ENCODE data around the gene CHST12. TPM values are rescaled to one million over a fixed set of nuclear protein-coding genes. Genes with fewer than 3 reads are reported as not detected.

CHST12 gene
- total and polyA plus RNA-seq, 5 donors from 2014 or later, result 14.1 to 27.8 (median 20.2) TPM

DNA sequence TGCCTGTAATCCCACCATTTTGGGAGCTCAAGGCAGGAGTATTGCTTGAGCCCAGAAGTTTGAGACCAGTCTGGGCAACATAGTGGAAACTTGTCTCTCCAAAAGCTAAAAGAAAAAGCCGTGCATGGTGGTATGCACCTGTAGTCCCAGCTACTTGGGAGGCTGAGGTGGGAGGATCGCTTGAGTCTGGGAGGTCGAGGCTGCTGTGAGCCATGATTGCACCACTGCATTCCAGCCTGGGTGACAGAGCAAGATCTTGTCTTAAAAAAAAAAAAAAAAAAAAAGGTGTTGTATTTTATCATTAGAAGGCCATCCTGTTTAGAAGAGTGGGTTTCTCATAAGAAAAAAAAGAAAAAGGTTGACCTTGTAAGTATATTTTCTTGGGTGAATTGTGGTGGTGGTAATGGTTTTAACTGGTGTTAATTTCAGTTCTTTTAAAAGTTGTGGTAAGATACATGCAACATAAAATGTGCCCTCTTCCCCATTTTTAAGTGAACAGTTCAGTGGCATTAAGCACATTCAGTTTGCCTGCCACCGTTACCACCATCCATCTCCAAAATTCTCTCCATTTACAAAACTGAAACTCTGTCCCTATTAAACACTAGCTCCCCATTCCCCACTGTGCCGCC, 38.1 kb downstream of the CHST12 start:
- Mint-ChIP-seq H3K9me3 (no peaks in the 10 kb centered on the region), H3K36me3 (peaks cover 8% of the 10 kb centered on the region), H3K4me1 (peaks cover 0 to 6% (median 1%) of the 10 kb centered on the region in 4 donors), H3K27me3 (no peaks in the 10 kb centered on the region), H3K4me3 (no peak overlapping the region), H3K27ac (no peak overlapping the region)
- peaks cover 13% of the 10 kb centered on the region for H3K36me3 ChIP-seq (ENCODE audit: control insufficient read depth, insufficient read depth, low read length)
- H3K27ac ChIP-seq (ENCODE audit: insufficient read depth, low read length, poor library complexity, severe bottlenecking), result no peak overlapping the region
- H3K4me3 ChIP-seq (ENCODE audit: low read depth, low read length), result no peak overlapping the region
- H3K27me3 ChIP-seq (ENCODE audit: control insufficient read depth, insufficient read depth, low read length), result no peaks in the 10 kb centered on the region
- no peaks in the 10 kb centered on the region for H3K4me1 ChIP-seq (ENCODE audit: control insufficient read depth, insufficient read depth, low read length, poor library complexity, severe bottlenecking)
- no peaks in the 10 kb centered on the region for H3K9me3 ChIP-seq (ENCODE audit: control insufficient read depth in 2 of 2, low read length in 2 of 2)
- no peak for ATAC-seq (ENCODE audit: low read depth in 2 of 2)
- DNase-seq, result no peak

DNA sequence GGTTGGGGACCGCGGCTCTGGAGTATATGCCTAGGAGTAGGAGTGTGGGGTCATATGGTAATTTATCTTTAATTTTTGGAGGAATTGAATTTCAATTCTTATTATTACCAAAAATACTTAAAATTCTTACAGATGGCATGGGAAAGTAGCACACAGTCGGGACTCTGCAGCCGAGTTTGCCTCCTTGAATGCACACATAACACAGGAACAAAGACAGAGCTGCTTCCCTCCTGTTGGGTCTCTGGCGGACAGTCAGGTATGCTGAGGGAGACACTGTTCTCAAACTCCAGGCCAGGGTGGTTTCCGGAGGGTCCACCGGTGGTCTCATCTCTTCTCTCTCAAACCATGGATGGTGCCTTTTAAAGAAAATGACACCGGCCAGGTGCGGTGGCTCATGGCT, 40.1 kb downstream of the CHST12 start:
- Mint-ChIP-seq H3K4me3 (no peak overlapping the region), H3K9me3 (no peaks in the 10 kb centered on the region), H3K27ac (no peak overlapping the region), H3K36me3 (peaks cover 8% of the 10 kb centered on the region), H3K4me1 (peaks cover 0 to 6% (median 1%) of the 10 kb centered on the region in 4 donors), H3K27me3 (no peaks in the 10 kb centered on the region)
- no peak for ATAC-seq (ENCODE audit: low read depth in 2 of 2)
- Histone ChIP-seq H3K27me3 (ENCODE audit: control insufficient read depth, insufficient read depth, low read length) (no peaks in the 10 kb centered on the region), H3K4me1 (ENCODE audit: control insufficient read depth, insufficient read depth, low read length, poor library complexity, severe bottlenecking) (no peaks in the 10 kb centered on the region), H3K4me3 (ENCODE audit: low read depth, low read length) (no peak overlapping the region), H3K36me3 (ENCODE audit: control insufficient read depth, insufficient read depth, low read length) (no peaks in the 10 kb centered on the region), H3K9me3 (ENCODE audit: control insufficient read depth in 2 of 2, low read length in 2 of 2) (no peaks in the 10 kb centered on the region), H3K27ac (ENCODE audit: insufficient read depth, low read length, poor library complexity, severe bottlenecking) (no peak overlapping the region)
- DNase-seq, result no peak

DNA sequence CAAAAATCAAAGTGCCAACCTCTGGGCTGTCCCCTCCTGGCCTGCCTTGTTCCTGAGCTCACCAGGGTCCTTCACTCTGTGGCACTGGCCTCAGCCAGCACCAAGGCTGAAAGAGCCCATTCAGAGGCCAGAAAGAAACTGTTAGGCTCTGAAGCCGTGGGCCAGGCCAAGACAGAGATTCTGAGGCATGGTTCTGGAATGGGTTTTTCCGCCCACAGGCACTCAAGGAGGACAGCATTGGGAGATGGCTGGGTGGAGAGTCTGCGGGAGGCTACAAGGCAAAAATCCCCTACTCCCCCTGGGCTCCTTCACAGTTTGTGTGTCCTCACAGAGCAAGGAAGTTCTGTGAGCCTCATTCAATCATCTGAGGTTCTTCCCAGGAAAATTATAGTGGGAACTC, 41.1 kb downstream of the CHST12 start:
- H3K4me1 ChIP-seq (ENCODE audit: control insufficient read depth, insufficient read depth, low read length, poor library complexity, severe bottlenecking), result no peaks in the 10 kb centered on the region
- ATAC-seq (ENCODE audit: low read depth in 2 of 2) (no peak), DNase-seq (no peak)
- no peak overlapping the region for H3K4me3 Mint-ChIP-seq
- H3K36me3 Mint-ChIP-seq, result peaks cover 8% of the 10 kb centered on the region
- no peak overlapping the region for H3K27ac ChIP-seq (ENCODE audit: insufficient read depth, low read length, poor library complexity, severe bottlenecking)
- no peaks in the 10 kb centered on the region for H3K27me3 ChIP-seq (ENCODE audit: control insufficient read depth, insufficient read depth, low read length)
- peaks cover 0 to 6% (median 1%) of the 10 kb centered on the region in 4 donors for H3K4me1 Mint-ChIP-seq
- H3K27me3 Mint-ChIP-seq, result no peaks in the 10 kb centered on the region
- H3K9me3 Mint-ChIP-seq, result no peaks in the 10 kb centered on the region
- H3K4me3 ChIP-seq (ENCODE audit: low read depth, low read length), result no peak overlapping the region
- H3K27ac Mint-ChIP-seq, result no peak overlapping the region
- H3K36me3 ChIP-seq (ENCODE audit: control insufficient read depth, insufficient read depth, low read length), result no peaks in the 10 kb centered on the region
- no peaks in the 10 kb centered on the region for H3K9me3 ChIP-seq (ENCODE audit: control insufficient read depth in 2 of 2, low read length in 2 of 2)

DNA sequence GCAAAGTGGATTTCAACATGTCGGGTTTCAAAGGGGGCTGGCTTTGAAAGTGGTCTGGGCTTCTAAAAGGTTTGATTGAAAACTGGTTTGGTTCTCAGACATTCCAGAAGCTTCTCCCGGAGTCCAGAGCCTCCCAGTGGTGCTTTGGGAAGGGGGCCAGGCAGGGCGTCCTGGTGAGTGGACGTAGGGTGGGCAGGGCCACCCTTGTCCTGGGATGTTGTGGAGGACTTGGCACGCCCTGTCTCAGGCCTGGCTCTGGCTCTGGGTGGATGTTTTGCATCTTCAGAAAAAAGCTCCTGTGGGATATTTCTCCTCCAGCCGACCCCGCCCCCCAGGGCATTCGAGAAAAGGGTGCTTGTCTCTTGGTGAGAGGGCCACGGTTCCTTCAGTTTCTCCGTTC, 41.6 kb downstream of the CHST12 start:
- DNase-seq, result no peak
- Mint-ChIP-seq H3K36me3 (peaks cover 6% of the 10 kb centered on the region), H3K27me3 (no peaks in the 10 kb centered on the region), H3K9me3 (no peaks in the 10 kb centered on the region), H3K4me1 (peaks cover 0 to 6% (median under 1%) of the 10 kb centered on the region in 4 donors), H3K27ac (no peak overlapping the region), H3K4me3 (no peak overlapping the region)
- Histone ChIP-seq H3K4me1 (ENCODE audit: control insufficient read depth, insufficient read depth, low read length, poor library complexity, severe bottlenecking) (no peaks in the 10 kb centered on the region), H3K9me3 (ENCODE audit: control insufficient read depth in 2 of 2, low read length in 2 of 2) (no peaks in the 10 kb centered on the region), H3K36me3 (ENCODE audit: control insufficient read depth, insufficient read depth, low read length) (no peaks in the 10 kb centered on the region), H3K27ac (ENCODE audit: insufficient read depth, low read length, poor library complexity, severe bottlenecking) (no peak overlapping the region), H3K27me3 (ENCODE audit: control insufficient read depth, insufficient read depth, low read length) (no peaks in the 10 kb centered on the region), H3K4me3 (ENCODE audit: low read depth, low read length) (no peak overlapping the region)
- ATAC-seq (ENCODE audit: low read depth in 2 of 2), result no peak

DNA sequence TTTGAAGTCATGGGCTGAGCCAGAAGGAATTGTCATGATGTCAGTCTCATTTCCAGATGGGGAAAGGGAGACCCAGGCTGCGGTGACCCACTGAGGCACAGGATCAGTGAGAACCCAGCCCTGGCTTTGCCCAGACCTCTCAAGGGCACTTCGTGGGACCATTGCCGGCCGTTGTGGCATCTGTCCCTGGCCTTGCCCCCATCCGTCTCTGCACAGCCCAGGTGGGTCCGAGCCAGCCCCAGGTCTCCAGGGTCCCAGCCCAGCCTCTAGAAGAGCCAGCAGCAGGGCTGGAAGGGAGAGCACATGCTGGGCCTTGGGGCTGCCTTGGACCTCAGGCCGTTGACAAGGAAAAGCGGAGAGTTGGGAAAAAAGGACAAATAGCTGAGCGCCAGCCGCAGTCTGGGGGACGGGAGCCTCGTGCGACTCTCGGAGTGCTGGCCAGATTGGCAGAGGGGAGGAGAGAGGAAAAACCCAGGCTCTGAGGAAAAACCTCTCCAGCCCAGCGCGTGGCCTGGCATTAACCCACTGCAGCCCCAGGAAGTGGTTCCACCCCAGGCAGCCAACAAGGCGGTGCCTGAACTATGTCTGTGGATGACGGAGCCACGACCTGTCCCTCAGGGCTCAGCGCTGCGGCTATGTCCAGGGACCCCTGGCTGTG, 42.6 kb downstream of the CHST12 start:
- ATAC-seq (ENCODE audit: low read depth in 2 of 2), result no peak
- no peaks in the 10 kb centered on the region for H3K9me3 Mint-ChIP-seq
- Histone ChIP-seq H3K27me3 (ENCODE audit: control insufficient read depth, insufficient read depth, low read length) (no peaks in the 10 kb centered on the region), H3K4me3 (ENCODE audit: low read depth, low read length) (no peak overlapping the region), H3K4me1 (ENCODE audit: control insufficient read depth, insufficient read depth, low read length, poor library complexity, severe bottlenecking) (no peaks in the 10 kb centered on the region), H3K9me3 (ENCODE audit: control insufficient read depth in 2 of 2, low read length in 2 of 2) (no peaks in the 10 kb centered on the region), H3K27ac (ENCODE audit: insufficient read depth, low read length, poor library complexity, severe bottlenecking) (no peak overlapping the region), H3K36me3 (ENCODE audit: control insufficient read depth, insufficient read depth, low read length) (no peaks in the 10 kb centered on the region)
- no peak overlapping the region for H3K4me3 Mint-ChIP-seq
- H3K27ac Mint-ChIP-seq, result peak overlapping the region in 1 of 3 donors; percentile 65
- no peaks in the 10 kb centered on the region for H3K27me3 Mint-ChIP-seq
- peaks cover 0 to 6% (median 0%) of the 10 kb centered on the region in 4 donors for H3K4me1 Mint-ChIP-seq
- DNase-seq, result no peak
- peaks cover 3% of the 10 kb centered on the region for H3K36me3 Mint-ChIP-seq

DNA sequence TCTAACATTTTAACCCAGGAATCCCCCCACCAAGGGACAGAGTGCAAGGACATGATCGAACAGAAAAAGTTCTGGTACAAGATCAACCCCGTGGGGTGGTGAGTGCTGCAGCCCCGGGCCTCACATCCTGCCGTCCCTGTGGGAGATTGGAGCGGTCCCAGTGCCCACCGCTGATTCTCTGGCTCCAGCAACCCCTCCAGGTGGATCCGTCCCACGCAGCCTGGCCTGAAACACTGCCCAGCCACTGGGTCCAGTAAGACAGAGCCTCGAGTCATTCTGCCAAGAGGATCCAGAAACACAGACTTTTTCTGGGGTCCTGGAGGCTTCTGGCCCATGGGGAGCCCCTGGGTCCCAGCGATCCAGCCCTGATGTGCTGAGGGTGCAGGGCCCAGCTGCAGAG, 43.3 kb downstream of the CHST12 start:
- peaks cover 3% of the 10 kb centered on the region for H3K36me3 Mint-ChIP-seq
- no peaks in the 10 kb centered on the region for H3K9me3 ChIP-seq (ENCODE audit: control insufficient read depth in 2 of 2, low read length in 2 of 2)
- no peaks in the 10 kb centered on the region for H3K9me3 Mint-ChIP-seq
- H3K27me3 Mint-ChIP-seq, result no peaks in the 10 kb centered on the region
- H3K4me1 ChIP-seq (ENCODE audit: control insufficient read depth, insufficient read depth, low read length, poor library complexity, severe bottlenecking), result peaks cover 6% of the 10 kb centered on the region
- H3K27me3 ChIP-seq (ENCODE audit: control insufficient read depth, insufficient read depth, low read length), result no peaks in the 10 kb centered on the region
- ATAC-seq (ENCODE audit: low read depth in 2 of 2) (no peak), DNase-seq (no peak)
- H3K27ac ChIP-seq (ENCODE audit: insufficient read depth, low read length, poor library complexity, severe bottlenecking), result no peak overlapping the region
- H3K36me3 ChIP-seq (ENCODE audit: control insufficient read depth, insufficient read depth, low read length), result no peaks in the 10 kb centered on the region
- no peak overlapping the region for H3K4me3 Mint-ChIP-seq
- peaks cover 0 to 6% (median 1%) of the 10 kb centered on the region in 4 donors for H3K4me1 Mint-ChIP-seq
- H3K4me3 ChIP-seq (ENCODE audit: low read depth, low read length), result no peak overlapping the region
- H3K27ac Mint-ChIP-seq, result no peak overlapping the region

DNA sequence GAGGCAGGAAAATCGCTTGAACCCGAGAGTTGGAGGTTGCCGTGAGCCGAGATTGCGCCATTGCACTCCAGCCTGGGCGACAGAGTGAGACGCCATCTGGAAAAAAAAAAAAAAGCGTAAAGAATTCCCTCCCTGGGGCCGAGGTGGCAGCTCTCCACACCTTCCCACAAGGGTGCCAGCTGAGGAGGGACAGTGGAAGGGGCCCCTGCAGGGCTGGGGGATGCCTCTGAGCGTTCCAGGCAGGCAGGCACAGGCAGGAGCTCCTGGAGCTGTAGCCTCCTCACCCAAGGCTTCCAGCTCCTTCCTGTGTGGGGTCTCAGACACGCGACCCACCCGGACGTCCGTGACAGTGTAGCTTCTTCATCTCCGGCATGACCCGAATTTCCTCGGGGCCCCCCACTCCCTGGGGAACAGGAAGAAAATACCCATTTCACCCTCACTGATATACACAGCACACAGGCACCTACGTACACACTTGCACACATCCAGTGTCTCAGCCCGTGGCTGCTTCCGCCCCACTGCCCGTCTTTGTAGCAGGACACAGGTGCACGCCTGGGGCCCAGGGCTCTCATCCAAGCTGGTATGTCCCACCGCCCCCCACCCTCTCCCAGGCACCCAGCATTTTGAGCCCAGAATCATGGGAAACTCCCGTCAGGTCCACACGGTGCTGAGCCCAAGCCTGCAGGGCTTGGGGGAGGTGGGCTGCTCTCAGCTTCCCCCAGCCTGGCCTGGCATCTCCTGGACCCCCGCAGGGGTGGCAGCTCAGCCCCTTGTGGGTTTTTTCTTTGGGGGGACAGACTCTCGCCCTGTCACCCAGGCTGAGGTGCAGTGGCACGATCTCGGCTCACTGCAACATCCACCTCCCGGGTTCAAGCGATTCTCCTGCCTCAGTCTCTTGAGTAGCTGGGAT, 47.0 kb downstream of the CHST12 start:
- Histone ChIP-seq H3K9me3 (ENCODE audit: control insufficient read depth in 2 of 2, low read length in 2 of 2) (no peaks in the 10 kb centered on the region), H3K36me3 (ENCODE audit: control insufficient read depth, insufficient read depth, low read length) (no peaks in the 10 kb centered on the region), H3K27me3 (ENCODE audit: control insufficient read depth, insufficient read depth, low read length) (no peaks in the 10 kb centered on the region), H3K4me3 (ENCODE audit: low read depth, low read length) (no peak overlapping the region), H3K27ac (ENCODE audit: insufficient read depth, low read length, poor library complexity, severe bottlenecking) (no peak overlapping the region), H3K4me1 (ENCODE audit: control insufficient read depth, insufficient read depth, low read length, poor library complexity, severe bottlenecking) (peaks cover 12% of the 10 kb centered on the region)
- Mint-ChIP-seq H3K4me1 (peaks cover 0 to 14% (median under 1%) of the 10 kb centered on the region in 4 donors), H3K27ac (no peak overlapping the region), H3K36me3 (peaks cover 6% of the 10 kb centered on the region), H3K9me3 (no peaks in the 10 kb centered on the region), H3K27me3 (peaks cover under 1% of the 10 kb centered on the region), H3K4me3 (peak overlapping the region in 1 of 4 donors; percentile 52)
- ATAC-seq (ENCODE audit: low read depth in 2 of 2) (no peak), DNase-seq (no peak)

Measured in CD4-positive, CD25-positive, alpha-beta regulatory T cell (primary cell).